Measurements from ENCODE around the gene KCNMA1.

KCNMA1 gene

DNA sequence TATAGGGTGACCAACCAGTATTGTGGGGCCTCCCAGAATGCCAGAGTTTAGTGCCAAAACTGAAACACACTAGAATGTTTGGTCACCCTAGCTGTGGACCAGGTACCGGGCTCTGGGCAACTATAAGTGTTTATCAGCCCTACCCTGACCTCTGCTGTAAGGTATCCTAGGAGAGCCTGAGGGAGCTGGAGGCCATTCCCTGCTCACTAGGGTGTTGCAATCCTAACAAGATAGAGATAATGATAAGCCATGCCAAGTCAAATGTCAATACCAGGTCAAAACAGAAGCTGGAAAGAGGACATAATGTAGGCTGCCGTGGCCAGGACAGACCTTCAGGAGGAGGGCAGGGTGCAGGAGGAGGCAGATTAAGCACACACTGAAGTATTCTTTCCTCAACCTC, 151.8 kb downstream of the KCNMA1 start:
- DNase-seq (ENCODE audit: low read depth) = no peak

DNA sequence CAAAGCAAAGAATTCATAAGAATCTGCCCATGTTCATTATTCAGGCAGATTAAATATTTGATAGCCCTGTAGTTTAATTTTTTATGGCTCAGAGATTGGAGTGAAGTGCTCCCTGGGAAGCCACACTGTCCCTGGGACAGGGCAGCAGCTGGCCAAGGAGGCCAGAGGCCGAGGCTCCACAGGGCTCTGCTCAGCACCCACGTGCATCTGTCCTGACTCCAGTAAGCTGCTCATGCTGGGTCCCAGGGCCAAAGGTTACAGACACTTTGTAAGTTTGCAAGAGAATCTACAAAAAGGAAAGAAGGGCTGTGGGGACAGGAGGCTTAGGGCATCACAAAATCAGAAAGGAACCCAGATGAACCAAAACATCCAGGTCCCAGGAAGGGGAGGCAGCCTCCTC, 155.5 kb downstream of the KCNMA1 start:
- DNase-seq (ENCODE audit: low read depth) = no peak

DNA sequence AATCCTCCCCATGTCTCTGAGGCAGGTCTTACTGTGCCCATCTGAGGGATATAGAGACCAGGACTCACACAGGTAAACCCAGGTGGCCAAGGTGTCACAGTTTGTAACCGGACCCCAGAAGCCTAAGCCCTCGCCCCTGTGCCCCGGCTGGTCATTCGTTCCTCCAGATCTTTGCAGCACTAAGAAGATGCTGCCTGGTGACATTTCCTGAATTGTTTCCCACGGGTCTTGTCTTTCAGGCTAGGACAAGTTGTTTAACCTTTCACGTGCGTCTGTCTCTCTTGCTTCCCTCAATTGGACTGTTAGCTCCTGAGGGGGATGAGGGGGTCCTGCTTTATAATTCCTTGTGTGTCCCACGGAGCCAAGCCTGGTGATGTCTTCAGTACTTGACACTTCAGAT, 158.0 kb downstream of the KCNMA1 start:
- no peak for DNase-seq (ENCODE audit: low read depth)

DNA sequence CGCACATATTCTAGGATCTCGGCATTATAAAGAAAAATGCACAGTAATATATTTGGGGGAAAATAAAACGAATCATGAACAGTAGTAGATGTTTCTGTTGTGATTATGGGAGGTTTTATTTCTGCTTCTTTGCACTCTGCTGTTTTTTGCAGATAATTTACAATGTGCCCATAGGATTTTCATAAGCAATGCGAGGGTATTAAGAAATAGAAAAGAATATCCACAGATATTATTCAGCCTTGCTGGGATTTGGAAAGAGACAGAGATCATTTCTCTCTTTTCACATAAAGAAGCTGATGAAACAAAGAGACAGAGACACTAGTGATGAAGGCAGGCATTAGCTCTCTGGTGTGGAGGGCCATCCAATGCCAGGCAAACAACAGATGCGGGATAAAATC, 158.6 kb downstream of the KCNMA1 start:
- no peak for DNase-seq (ENCODE audit: low read depth)

DNA sequence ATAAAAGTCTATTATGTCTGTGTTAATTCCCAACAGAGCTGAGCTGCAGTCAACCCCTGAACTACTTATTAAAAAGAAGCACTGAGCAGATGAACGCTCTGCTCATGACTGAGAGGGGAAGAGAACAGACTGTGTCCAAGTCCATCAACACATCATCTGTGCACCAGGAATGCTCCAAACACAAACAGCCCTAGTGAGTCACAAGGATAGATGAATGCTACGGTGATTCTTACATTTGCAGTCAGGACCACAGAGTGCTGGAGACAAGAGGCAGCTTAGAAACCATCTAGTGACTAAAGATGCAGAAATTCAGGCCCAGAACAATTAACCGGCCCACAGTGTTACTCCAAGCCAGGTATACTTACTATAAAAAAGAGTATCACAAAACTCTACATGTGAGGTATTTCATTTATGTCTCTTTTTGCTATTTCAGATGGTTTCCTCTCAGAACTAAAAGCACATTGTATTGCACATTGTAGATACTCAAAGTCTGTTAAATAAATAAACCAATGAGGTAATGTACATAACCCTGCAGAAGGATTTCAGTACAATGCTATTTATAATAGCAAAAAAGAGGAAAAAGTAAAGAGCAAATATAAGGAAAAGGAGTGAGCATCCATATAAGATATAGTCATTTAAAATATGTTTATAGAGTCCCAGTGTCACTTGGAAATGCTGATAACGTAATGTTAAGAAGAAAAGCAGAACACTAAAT, 159.2 kb downstream of the KCNMA1 start:
- no peak for DNase-seq (ENCODE audit: low read depth)

DNA sequence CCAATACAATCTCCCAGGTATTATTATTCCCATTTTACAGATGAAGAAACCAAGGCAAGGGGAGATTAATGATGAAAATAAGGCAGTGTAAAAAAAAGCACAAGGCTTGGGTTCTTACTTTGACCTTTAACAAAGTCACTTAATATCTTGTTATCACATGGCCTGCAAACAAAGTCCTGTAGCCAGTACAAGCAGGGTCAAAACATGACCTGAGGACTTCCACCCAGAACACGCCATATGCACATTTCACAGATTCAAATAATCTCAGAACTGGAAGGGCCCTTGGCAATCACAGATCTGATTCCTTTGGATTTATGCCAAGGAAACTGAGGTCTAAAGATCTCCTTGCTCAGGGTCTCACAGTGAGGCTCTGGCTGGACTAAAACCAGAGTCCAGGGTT, 162.1 kb downstream of the KCNMA1 start:
- no peak for DNase-seq (ENCODE audit: low read depth)

DNA sequence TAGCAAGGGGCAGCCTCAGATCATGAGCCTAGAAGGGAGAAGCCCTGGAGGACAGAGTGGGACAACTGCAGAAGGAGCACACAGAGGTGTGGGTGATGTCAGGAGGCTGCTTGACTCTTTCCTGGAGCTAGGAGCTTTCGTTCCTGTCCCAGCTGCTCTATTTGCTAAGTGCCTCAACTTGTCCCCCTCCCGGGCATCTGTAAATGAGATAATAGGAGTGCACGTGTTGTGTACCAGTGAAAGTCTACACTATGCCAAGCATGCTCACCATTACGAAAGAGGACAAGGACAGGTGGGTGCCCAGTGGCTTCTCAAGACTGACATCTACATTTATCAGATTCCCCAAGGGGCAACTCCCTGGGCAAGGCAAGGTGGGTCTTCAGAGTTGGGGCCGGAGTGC, 162.7 kb downstream of the KCNMA1 start:
- DNase-seq (ENCODE audit: low read depth) = no peak

DNA sequence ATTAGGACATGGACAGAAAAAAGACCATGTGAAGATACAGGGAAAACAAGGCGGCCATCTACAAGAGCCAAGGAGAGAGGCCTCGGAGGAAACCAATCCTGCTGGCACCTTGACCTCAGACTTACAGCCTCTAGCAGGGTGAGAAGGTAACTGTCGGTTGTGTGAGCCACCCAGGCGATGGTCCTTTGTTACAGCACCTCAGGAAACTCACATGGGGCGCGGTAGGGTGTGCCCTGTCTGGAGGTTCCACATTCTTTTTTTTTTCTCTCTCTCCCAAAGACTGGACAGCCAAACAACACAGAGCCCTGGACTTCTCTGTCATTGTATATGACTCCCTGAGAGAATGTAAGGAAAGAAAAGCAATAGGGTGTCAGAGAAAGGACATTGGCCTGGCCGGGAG, 163.2 kb downstream of the KCNMA1 start:
- no peak for DNase-seq (ENCODE audit: low read depth)

DNA sequence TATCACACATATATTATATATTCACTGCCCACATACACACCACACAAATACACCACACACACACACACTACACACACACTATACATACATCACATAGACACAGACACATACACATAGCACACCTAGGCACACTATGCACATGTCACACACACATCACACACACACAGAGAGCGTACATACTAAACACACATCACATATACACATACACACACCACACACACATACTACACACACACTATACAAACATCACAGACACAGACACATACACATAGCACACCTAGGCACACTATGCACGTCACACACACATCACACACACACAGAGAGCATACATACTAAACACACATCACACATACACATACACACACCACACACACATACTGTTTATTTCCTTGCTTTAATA, 165.5 kb downstream of the KCNMA1 start:
- DNase-seq (ENCODE audit: low read depth) = no peak

DNA sequence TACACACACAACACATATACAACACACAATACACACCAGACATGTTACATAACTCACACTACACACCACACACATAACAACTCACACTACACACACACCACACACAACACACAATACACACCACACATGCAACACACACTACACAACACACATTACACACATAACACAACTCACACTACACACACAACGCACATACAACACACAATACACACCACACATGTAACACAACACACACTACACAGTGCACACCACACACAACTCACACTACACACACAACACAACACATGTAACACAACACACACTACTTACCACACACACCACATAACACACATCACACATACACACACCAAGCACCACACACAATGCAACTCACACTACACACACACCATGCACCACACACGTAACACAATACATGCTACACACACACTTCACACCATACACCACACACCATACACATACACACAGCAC, 166.5 kb downstream of the KCNMA1 start:
- no peak for DNase-seq (ENCODE audit: low read depth)

DNA sequence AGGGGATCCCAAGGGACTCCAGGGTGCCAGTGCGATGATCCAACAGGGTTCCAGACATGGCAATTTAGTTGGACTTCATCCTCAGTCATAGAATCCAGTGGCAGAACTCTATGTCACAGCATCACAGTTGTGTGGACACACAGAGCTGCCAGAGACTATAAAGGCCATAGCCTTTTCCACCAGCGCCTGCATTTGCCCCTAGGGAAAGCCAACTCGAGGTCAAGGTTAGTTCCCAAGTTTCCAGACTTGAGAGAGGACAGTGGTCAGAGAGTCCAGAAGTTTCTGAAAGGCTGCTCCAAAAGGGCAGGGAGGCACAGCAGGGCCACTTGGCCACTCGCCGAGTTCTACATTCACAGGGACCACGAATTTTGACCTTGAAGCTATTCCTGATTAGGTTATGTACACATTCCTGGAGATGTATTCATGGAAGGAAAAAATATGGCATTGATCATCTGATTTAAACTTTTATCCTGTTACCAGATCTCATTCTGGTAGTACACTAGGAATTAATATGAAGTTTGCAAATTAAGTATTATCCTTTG, 170.1 kb downstream of the KCNMA1 start:
- DNase-seq (ENCODE audit: low read depth) = no peak

DNA sequence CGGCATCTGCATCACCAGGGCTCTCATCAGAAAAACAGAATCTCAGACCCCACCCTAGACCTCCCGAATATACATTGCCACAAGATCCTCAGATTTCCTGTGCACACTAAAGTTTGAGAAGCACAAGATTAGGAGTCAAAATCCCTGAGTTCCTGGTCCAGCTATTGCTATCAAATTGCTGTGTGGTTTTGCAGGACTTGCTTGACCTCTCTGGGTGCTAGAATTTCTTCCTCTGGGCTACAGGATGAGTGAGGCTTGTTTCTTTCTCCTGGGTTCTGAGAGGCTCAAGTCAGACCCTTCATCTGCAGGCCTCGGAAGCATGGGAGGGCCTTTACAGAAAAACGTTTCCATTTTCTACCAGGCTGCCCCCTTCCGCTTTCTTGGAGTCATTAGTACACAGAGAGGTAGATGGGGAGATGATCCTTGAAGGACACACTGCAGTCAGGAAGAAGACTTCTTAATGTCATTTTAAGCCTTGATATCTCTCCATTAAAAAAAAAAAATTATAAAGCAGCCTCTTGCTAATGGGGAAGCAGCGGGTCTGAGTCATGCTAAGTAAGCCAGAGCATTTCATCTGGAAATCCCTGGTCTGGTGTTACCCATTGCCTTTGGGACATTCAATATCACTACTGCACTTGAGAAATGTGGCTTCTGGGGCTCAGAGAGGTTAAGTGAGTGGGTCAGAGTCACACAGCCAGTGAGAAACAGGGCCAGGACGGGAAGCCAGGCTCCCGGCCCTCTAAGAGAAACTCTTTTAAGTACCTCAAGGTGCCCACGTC, 173.5 kb downstream of the KCNMA1 start:
- DNase-seq (ENCODE audit: low read depth) = no peak

DNA sequence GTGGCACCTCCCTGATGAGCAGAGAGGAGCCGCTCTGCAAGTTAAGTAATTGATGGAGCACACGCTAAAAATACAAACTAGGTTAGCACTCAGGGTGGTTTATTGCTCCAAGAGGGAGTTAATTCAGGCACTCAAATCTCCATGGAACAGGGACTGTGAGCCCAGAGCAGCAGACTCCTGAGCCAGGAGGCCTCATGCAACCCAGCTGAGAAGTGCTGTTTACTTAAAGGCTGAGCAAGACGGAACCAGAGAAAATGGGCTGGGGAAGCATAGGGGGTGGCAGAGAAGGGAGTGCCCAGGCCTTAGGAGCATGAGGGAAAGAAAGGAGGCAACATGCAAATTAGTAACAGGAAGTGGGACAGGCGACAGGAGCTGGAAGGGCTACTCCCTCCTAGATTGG, 174.1 kb downstream of the KCNMA1 start:
- DNase-seq (ENCODE audit: low read depth) = no peak

DNA sequence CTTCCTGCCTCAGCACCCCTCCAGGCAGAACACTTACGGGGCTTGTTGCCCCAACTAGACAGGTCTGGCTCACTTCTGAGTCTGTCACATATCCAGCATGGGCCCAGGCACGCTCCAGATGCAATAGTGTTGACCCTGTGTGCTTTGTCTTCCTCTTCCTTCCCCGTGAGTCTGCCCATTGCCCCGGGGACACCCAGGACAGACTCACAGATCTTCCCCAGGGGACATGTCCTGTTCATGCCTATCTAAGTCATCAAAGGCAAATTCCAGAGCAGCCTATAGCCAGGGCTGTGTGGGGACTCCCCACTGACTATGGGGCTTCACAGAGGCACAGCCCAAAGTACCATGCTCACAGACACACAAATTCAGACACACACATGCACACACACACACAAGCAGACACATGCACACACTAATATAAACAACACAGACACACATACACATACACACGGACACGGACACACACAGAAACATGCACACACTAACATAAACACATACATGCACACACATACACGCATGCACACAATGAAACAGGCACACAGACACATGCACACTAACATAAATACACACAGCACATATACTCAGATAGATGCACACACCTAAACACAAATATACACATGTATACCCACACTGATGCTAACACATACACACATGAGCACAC, 175.8 kb downstream of the KCNMA1 start:
- no peak for DNase-seq (ENCODE audit: low read depth)

DNA sequence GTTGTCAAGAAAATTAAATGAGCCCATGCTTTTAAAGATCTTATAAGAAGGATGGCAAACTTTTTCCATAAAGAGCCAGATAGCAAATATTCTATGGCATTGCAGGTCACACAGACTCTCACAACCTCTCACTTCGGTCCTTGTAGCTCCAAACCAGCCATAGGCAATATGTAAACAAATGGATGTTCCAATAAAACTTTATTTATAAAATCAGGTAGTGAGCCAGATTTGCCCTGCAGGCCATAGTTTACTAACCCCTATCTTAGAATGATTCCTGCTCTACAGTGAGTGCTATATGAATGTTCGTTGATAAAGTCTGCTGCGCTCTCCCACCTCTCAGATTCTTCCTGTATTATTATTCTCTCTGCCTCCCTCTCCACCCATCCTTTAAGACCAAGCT, 177.7 kb downstream of the KCNMA1 start:
- DNase-seq (ENCODE audit: low read depth) = no peak

DNA sequence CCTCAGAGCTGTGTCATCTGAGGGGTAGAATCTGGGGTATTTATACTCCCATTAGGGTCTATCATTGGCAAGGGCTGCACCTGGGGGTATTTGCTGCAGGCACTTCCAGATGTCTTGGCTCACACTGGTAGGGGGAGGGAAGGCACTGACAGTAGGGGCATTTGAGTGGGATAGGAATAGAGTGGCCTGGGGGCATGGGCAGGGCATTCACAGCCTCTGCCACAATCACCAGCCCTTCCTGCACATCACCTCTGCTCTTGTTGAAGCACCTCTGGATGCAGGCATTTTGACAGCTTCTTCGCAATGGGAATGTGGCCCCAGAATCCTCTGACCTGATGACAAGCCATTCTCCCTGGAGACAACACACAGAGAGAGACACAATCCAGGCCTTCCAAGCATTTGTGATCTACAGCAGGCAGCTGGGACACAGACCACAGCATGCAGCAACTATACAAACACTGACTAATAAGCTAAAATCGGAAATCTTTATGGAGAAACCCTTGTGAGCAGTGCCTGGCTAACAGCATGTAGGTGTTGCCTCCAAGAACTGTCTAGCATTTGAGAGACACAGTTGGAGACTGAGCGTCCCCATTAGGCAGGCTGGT, 178.5 kb downstream of the KCNMA1 start:
- no peak for DNase-seq (ENCODE audit: low read depth)

DNA sequence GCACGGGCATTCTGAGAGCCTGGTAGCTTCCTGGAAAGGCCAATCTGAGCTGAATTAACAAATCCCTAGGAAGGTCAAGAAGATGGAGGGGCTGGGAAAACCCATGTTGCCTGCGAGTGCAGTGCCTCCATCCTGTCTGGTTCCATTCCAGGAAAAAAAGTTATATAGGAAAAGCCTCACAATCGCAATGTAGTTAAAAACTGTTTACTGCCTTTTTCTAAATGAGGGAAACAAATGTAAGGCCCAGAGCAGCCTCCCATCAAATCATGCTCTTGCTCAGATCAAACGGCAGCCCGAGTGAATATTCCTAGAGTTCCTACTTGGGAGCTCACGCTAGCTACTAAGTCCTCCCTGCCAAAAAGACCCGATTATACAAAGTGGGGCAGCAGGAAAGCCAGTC, 179.9 kb downstream of the KCNMA1 start:
- DNase-seq (ENCODE audit: low read depth) = no peak

DNA sequence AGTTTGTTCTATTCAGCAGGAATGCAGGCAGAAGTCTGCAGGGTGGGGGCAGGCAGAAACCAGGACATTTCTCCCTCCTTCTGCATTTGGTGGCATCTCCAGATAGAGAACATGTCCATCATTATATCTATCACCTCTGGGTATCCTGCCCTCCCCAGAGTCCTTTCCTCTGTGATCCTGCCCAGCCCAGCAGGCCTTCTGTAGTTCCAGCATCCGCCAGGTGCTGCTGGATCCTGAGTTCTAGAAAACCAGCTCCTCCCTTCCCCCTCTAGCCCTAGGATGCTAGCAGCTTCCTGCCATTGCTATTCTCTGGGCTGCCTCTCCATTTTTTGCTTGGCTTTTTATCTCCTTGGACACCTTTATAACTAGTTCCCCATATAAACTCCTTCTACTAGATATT, 180.3 kb downstream of the KCNMA1 start:
- DNase-seq (ENCODE audit: low read depth) = no peak

DNA sequence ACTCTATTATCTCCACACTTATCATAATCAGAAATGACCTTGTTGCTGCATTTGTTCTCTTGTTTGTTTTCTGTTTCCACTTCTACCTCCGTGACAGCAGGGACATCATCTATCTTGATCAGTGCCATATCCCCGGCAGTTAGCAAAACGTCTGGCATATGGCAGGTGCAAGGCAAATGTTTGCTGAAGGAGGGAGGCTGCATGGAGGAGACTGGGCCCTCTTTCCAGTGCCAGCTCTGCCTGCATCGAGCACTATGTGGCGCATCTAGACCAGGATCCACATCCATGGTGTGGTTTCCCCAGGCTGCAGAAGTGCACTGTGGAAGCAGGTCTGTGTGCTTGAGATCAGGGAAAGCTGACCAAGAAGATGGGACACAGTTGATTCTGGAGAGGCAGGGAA, 181.2 kb downstream of the KCNMA1 start:
- DNase-seq (ENCODE audit: low read depth) = no peak

DNA sequence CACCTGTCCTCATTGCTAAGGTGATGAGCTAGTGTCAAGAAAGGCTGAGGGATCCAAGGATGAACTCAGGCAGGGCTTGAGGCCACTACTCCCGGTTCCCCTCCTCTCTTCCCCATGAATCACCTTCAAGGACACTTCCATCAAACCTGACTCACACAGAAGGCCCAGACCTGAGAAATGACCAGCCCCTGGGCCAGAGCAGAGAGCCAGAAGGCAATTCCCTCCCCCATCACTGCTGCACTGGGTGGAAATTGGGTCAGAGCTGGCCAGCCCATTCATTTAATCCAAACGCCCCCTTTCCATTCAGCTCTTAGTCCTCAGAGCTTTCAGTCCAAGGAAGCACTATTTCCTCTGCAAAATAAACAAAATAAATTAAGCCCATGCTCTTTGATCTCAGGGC, 182.0 kb downstream of the KCNMA1 start:
- DNase-seq (ENCODE audit: low read depth) = no peak

DNA sequence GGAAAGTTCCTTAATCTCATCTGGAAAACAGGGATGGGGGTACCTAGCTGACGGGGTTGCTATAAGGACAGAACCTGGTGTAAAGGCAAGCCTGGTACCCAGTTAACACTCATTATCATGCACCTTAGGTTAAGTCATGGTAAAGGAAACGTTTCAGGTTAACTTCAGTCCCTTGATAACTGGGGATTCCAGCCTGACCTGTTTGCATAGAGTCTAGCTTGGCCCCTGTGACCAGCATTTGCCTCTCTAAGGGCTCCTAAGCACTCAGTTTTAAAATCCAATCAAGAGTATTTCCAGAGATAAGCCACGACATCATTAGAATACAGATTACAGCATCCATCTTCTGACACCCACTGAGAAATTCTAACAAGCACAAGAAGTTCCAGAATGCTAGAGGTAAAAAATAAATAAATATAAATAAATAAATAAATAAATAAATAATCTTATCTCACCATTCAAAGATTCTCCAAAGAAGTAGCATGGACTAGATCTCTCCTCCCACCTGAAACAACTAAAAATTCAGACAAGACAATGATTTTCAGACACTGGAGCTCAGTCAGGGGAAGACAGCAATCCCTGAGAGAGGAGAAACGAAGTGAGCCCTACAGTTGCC, 184.6 kb downstream of the KCNMA1 start:
- DNase-seq (ENCODE audit: low read depth) = no peak

DNA sequence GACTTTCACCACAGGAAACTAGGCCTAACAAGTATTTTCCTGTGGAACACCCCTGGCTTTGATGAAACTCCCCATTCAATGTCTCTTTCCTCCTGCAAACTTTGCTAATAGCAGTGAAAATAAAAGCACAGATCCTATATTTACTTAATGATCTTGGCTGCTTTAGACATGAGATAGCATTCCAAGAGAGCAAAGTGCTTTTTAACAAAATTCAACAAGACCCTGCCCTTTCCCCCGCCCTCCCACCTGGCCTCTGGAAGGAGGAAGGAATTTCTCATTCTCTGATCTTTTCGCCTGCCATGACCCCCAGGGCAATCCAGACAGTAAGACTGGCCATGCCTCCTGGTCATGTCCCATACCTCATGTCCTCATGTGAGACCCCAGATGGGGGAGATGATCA, 185.7 kb downstream of the KCNMA1 start:
- DNase-seq (ENCODE audit: low read depth) = no peak

All from activated T-cell treated with anti-CD3 and anti-CD28 coated beads for 48 hours (primary cell).